Gastrocnemius medialis (tissue), 4 donors: ENCODE results near the gene ANKRD7.

Experiments
- CTCF ChIP-seq, 5 experiments: fragments of 450-650 bp in 3 of 5; fragments of 200-600 bp in 2 of 5; sonication (generic) in 2 of 5; IDR thresholded peaks in 4 of 5; conservative IDR thresholded peaks in 1 of 5; 1 replicate in 4 of 5; 2 replicates in 1 of 5; pipeline ENCODE4 v1.5.1; 2016 to 2019; ENCODE audit warnings: antibody characterized with exemption in 5 of 5, mild to moderate bottlenecking in 3 of 5, moderate library complexity in 3 of 5
- POLR2A ChIP-seq, 2 donors: fragments of 450-650 bp; IDR thresholded peaks; one replicate each; pipeline ENCODE4 v1.6.1; 2017; ENCODE audit warnings: antibody characterized with exemption in 2 of 2, mild to moderate bottlenecking in 2 of 2, moderate library complexity in 2 of 2

- TF ChIP-seq CTCF (IDR thresholded peaks at IDR 0.05 in 4 of 5, conservative IDR thresholded peaks at IDR 0.05 in 1 of 5) (no peak), POLR2A (IDR thresholded peaks at IDR 0.05) (no peak)
Measured at GRCh38 chr7:118214833-118215182, 9.7 kb upstream of the ANKRD7 start.
